Suprapubic skin (tissue), 3 donors: ENCODE results near the gene RNF112.

Source experiments
- POLR2A ChIP-seq, 2 donors: fragments of 450-650 bp; IDR thresholded peaks; one replicate each; pipeline ENCODE4 v1.6.1; 2017; ENCODE audit warnings: antibody characterized with exemption in 2 of 2, mild to moderate bottlenecking in 2 of 2, moderate library complexity in 2 of 2
- TF ChIP-seq, protein P1 (sequence below), 2 donors: fragments of 200-600 bp in 1 of 2; fragments of 450-650 bp in 1 of 2; sonication (generic) in 1 of 2; IDR thresholded peaks; one replicate each; pipeline ENCODE4 v1.5.1; 2016 to 2019; ENCODE audit warnings: antibody characterized with exemption in 2 of 2, mild to moderate bottlenecking in 1 of 2, moderate library complexity in 1 of 2

DNA sequence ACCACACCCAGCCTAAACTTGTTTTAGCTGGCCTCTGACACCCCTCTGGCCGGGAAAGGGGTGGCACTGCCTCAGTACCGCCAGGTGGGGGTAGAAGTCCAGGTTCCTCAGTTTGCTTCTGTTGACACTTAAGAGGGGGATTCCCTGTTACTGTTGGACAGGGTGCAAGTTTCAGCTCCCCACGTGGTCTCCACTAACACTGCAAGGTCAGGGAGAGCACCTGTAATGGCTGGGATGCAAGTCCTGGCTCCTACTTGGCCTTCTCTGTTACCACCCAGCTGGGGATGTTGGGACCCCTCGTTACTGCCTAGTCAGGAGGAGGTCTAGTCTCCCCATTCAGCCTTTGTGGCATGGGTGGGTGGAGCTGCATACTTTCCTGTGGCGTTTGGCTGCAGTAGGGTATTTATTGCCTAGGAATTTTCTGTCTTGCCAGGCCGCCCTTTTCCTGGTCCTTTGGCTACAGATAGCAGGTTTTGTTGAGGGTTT is 13.4 kb upstream of the RNF112 start:
- TF ChIP-seq, protein P1, sequence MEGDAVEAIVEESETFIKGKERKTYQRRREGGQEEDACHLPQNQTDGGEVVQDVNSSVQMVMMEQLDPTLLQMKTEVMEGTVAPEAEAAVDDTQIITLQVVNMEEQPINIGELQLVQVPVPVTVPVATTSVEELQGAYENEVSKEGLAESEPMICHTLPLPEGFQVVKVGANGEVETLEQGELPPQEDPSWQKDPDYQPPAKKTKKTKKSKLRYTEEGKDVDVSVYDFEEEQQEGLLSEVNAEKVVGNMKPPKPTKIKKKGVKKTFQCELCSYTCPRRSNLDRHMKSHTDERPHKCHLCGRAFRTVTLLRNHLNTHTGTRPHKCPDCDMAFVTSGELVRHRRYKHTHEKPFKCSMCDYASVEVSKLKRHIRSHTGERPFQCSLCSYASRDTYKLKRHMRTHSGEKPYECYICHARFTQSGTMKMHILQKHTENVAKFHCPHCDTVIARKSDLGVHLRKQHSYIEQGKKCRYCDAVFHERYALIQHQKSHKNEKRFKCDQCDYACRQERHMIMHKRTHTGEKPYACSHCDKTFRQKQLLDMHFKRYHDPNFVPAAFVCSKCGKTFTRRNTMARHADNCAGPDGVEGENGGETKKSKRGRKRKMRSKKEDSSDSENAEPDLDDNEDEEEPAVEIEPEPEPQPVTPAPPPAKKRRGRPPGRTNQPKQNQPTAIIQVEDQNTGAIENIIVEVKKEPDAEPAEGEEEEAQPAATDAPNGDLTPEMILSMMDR (IDR thresholded peaks at IDR 0.05): no peak
- no peak for TF ChIP-seq POLR2A (IDR thresholded peaks at IDR 0.05)
